A375 (cell line): ENCODE data around the gene AIRE. TPM values are rescaled to one million over a fixed set of nuclear protein-coding genes. Genes with fewer than 3 reads are reported as not detected.

Experiments used
- small RNA-seq: library from RNA; depleted of rRNA; stranded (forward); fragments of <200 nt; gene quantifications from one replicate; pipeline ENCODE3, GENCODE V24; 2014
- total RNA-seq: library from RNA; depleted of rRNA; stranded (reverse); fragments of >200 nt; shearing (Covaris generic); gene quantifications from 2 replicates; pipeline ENCODE4 v1.2.3, GENCODE V29; 2014; rRNA removed

The AIRE gene
- not detected in 2 replicates for total RNA-seq

DNA sequence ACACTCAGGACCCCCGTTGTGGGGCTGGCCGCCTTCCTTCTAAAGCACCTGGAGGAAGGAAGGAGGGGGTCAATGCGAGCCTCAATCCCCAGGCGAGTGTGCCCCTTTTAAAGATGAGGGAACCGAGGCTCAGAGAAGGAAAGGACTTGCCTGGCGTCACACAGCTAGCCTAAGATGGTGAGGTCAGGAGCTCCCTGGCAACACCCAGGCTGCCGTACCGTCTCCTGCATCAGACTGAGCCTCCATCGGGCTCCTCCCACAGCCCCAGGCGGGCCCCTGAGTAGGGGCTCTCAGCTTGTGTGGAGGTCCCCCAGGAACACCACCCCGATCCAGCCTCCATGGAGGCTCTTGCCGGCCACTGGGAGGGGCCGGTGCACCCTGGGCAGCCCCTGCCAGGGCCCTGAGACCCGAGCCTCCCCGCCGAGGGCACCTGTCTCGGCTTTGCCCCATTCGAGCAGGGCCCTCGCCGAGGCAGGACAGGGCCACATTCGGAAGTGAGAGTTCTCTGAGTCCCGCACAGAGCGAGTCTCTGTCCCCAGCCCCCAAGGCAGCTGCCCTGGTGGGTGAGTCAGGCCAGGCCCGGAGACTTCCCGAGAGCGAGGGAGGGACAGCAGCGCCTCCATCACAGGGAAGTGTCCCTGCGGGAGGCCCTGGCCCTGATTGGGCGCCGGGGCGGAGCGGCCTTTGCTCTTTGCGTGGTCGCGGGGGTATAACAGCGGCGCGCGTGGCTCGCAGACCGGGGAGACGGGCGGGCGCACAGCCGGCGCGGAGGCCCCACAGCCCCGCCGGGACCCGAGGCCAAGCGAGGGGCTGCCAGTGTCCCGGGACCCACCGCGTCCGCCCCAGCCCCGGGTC lies at the start of gene AIRE:
TSS of gene AIRE (plus strand) at position 739 of the 855 bp plus-strand sequence. CDS start 131 bp downstream, outside the sequence.

DNA sequence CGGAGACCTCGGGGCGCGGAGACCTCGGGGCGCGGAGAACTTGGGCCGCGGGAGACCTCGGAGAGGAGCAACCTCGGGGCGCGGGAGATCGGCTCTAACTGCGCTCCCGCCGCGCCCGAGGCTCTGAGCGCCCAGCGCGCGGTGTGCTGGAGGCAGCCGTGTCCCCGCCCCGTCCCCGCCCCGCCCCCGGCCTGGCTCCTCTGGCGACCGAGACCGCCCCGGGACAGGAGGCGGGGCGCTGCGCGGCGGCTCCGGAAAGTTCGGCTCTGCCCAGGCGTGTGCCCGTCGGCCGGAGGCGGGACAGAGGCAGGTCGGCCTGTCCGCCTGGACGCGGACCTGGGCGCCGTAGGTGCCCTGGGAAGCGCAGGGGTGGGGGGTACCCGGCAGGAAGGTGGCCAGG lies 44.8 kb upstream of the AIRE start, which contains the start of gene ICOSLG:
TSS of gene ICOSLG (minus strand) at position 102 of the 400 bp plus-strand sequence. CDS start 126 bp downstream, outside the sequence.

DNA sequence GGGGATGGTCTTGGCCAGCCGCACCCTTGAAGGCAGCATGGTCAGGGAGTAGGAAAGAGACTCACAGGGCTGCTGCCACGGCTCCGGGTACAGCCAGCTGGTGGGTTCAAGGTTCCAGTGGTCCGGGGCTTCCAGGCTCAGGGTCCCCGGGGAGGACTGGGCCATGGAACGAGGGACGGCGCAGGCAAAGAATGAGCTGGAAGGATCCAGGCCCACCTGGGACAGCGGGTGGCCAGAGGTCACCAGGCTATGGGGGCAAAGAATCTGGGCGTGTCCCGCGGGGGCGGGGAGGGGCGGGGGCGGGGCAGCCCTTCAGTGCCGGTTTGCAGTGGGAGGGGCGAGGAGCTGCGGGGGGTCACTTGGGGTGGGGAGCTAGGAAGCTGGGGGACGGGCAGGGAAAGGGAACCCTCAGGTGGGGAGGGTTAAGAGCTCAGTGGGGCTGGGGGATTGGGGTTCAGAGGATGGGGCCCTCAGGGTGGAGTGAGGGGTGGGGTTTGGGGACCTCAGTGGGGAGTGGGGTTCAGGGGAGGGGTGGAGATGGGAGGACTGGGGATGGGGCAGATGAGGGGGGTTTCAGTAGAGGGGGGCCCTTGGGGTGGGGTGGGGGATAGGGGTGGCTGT lies 23.9 kb upstream of the AIRE start, which contains the start of gene DNMT3L:
TSS of gene DNMT3L (minus strand) at position 223 of the 621 bp plus-strand sequence. CDS start 638 bp downstream, outside the sequence.

DNA sequence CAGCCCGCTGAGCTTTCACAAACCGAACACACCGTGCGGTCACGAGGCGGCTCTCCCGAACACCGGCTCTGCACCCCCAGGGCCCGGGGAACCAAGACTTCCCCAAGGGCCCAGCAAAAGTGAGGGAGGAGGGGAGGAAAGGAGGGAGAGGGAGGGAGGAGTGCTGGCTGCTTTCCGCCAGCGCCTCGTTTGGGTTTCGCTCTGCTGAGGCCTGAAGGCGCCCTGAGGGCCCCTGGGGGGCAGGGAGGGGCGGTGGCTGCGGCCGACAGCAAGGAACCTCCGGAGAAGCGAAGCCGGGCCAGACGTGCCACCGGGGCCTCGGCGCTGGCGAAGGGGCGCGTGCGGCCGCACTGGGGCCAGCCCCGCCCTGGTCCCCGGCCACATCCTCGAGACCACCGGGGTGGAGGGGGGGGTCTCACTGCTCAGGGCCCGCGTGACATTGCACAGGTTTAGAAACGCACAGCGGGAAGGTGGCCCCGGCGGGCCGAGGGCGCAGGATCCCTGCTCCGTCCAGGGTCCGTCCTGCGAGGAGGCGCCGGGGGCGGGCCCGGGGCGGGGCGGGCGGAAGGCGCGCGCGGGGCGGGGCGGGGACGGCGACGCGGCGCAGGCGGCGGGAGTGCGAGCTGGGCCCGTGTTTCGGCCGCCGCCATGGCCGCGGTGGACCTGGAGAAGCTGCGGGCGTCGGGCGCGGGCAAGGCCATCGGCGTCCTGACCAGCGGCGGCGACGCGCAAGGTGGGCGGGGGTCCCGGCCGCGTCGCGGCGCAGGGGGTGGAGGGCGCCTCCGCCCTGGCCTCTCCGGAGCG lies 14.0 kb downstream of the AIRE start, which contains the start of gene PFKL:
TSS of gene PFKL (plus strand) at position 596 of the 804 bp plus-strand sequence. CDS start at position 649, 53 bp downstream.

DNA sequence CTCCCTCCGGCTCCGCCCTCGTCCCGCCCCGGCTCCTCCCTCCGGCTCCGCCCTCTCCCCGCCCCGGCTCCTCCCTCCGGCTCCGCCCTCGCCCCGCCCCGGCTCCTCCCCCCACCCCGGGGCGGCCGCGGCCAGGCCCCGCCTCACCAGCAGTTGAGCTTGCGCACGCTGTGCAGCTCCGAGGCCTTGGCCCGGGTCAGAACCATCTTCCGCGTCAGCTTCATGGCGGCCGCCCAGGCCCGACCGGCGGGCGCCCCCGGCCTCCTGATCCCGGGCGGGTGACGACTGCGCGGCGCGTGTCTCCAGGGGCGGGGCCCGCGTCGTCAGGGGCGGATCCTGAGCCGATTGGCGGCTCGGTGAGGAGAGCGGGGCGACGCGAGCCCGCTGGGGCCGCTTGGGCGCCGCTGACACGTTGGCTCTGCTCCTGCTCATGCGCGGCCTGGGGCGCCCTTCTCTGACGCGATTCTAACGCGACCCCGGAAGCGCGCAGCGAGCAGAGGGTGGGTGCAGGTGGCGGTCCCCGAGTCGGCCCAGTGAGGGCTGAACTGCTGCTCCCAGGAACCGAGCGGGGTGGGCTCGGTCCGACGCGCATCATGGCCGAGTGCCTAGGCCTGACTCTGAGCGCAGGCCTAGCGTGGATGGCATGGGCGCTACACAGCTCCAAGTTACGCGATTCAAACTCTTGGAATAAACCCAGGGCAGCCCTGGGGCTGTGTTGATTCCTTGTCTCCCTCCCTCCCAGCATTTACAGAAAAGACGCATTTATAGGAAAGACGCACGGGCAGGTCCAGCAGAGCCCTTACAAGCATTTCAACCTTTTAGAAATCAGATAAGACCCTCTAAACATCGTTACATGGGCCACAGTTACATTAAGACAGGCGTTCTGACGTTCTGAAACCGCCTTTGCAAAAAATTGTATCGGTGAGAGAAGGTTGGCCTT lies 53.6 kb downstream of the AIRE start, which contains the start of gene CFAP410:
TSS of gene CFAP410 (minus strand) at position 420 of the 940 bp plus-strand sequence. CDS start at position 224, 196 bp downstream.

Small RNA genes within 50 kb of the gene (small RNA-seq; reads per million reads assigned to genes)
- gene AP001059.3, result not detected

Other genes with a start within 250 kb of the AIRE start
- gene PWP2, start 178.5 kb upstream of the AIRE start, total RNA-seq, result 28.7 and 37.9 TPM in 2 replicates
- 32.6 TPM in 2 replicates for gene GATD3, start 152.2 kb upstream of the AIRE start, total RNA-seq
- 0.26 and 0.27 TPM in 2 replicates for gene ICOSLG, start 44.9 kb upstream of the AIRE start, total RNA-seq
- gene DNMT3L, start 24.0 kb upstream of the AIRE start, total RNA-seq, result not detected in 2 replicates
- 78.9 and 92.7 TPM in 2 replicates for gene PFKL, start 14.2 kb downstream of the AIRE start, total RNA-seq
- gene CFAP410, start 53.5 kb downstream of the AIRE start, total RNA-seq, result 15.6 and 16.9 TPM in 2 replicates
- gene TRPM2, start 67.7 kb downstream of the AIRE start, total RNA-seq, result 11.1 and 11.2 TPM in 2 replicates
- 0.08 and 0.11 TPM in 2 replicates for gene LRRC3, start 169.6 kb downstream of the AIRE start, total RNA-seq